ENCODE results near the gene PRR16.

DNA sequence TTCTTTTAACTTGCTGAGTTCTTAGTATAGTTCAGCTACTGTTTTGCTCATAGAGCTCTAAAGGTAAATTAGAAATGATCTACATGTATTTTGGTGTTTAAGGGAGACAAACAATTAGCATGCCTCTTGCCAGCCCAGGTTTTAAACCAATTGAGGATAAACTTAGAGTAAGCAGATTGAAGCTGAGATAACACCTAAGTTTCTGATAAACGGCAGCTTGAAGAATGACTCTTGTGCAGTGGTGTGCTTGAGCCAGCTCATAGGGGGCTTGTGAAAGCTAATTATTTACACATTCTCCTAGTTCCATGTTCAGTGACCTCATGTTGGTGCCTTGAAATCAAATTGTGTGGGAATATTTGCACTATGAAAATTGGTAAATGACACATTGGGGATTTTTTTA lies 193.0 kb downstream of the PRR16 start:
- TF ChIP-seq, protein P1, sequence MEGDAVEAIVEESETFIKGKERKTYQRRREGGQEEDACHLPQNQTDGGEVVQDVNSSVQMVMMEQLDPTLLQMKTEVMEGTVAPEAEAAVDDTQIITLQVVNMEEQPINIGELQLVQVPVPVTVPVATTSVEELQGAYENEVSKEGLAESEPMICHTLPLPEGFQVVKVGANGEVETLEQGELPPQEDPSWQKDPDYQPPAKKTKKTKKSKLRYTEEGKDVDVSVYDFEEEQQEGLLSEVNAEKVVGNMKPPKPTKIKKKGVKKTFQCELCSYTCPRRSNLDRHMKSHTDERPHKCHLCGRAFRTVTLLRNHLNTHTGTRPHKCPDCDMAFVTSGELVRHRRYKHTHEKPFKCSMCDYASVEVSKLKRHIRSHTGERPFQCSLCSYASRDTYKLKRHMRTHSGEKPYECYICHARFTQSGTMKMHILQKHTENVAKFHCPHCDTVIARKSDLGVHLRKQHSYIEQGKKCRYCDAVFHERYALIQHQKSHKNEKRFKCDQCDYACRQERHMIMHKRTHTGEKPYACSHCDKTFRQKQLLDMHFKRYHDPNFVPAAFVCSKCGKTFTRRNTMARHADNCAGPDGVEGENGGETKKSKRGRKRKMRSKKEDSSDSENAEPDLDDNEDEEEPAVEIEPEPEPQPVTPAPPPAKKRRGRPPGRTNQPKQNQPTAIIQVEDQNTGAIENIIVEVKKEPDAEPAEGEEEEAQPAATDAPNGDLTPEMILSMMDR (conservative IDR thresholded peaks at IDR 0.05; ENCODE audit: low read depth, low read length), result no peak
- TF ChIP-seq EZH2 (IDR thresholded peaks at IDR 0.05; ENCODE audit: borderline replicate concordance, low read depth, low read length, poor library complexity, severe bottlenecking), result no peak
